Medulla oblongata (tissue), 1 donor: ENCODE results near the gene MACROH2A1.

Source experiments
- DNase-seq: peaks from one replicate; pipeline ENCODE4 v3.0.0-alpha.2; 2015; ENCODE audit errors: extremely low spot score

Gene MACROH2A1

GRCh38 chr5:135330798-135331096, 68.3 kb downstream of the MACROH2A1 start:
- no peak for DNase-seq

- no peak for DNase-seq
Measured at GRCh38 chr5:135329913-135330797, 68.9 kb downstream of the MACROH2A1 start.

DNA sequence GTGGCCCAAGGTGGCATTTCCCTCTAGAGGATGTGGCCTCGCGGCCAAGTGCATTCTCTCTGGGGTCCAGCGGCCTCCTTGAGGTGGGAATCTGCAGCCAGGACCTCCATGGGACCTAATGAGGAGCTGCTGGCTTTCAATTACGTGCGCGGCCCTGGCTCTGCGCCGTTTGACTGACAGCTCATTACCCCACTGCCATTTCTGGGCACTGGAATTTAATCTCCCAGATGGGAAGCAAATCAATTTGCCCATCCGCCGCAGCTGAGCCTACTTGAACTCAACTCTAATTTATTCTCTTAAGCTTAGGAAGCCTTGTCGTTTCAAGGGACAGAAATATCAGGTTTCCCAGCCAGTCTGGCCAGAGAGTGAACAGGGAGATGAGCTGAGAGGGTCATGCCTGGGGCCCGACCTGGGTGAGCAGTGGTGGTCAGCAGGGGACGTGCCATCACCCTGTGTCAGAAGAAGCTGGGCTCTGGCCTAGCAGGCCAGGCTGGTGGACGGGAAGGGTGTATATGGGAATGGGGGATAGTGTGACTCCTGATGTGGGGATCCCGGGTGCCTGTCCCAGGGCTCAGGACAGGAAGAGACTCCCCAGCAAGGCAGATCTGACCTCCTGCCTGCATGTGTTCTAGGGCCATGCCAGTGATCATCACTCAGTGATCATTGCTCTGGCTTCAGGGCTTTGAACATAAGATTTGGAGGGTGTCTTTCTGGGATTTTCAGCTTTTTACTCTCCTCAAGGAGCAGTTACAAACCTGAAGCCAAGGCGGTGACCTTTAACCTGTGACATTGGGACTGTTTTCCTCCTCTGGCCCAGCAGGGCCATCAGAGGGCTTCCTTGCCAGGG, 69.7 kb downstream of the MACROH2A1 start:
- no peak for DNase-seq

DNA sequence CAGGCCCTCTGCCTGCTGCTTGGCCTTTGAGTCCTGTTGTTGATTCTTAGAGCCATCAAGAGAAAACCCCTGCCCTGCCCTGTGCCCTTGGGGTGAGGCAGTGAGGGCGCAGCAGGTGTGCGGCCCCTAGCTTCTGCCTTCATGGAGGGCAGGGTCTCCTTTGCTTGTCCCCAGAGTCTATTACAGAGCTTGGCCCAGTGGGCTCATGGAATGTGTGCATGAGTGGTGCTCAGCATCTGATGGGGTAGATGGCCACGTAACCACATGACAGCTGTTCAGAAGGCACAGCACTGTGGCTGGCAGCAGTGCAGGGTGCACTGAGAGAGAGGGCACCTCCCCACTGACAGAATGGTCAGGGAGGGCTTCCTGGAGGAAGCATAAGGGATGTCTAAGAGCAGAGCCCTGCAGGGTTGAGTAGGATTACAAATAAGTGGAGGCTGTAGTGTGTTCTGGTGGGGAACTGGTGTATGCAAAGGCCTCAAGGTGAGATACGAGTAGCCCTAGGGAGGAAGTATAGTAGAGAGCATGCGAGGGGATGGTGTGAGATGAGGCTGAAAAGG, 70.8 kb downstream of the MACROH2A1 start:
- DNase-seq = no peak

DNA sequence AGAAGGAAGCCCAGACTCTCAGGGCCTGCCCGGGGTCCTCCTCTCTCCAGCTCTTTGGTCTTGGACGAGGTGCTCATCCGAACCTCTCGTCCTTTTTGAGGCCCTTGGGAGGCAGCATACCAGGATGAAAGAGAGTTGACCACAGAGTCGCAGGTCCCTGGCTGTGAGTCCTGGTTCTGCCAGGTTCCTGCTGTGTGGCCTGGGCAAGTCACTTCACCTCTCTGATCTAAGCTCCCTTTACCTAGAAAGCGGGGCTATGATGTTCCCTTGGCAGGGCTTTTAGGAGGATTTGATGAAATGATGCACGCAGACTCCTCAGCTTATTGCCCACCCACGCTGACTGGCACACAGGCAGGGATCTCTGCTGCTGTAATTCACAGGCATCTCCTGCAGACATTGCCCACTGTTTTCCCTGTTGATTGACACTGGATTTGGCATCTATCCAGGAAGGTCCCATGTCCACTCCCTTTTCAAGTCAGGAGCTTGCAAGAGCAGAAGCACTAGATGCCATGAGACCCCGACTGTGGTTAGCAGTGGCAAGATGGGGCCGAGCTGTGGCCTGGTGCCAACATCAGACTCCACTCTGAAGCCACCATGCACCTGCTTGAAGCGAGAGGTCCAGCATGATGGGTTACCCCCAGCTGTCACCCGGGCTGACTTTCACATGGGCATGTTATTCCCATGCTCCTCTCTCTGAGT, 71.5 kb downstream of the MACROH2A1 start:
- DNase-seq = no peak

GRCh38 chr5:135326296-135327254, 72.5 kb downstream of the MACROH2A1 start:
- no peak for DNase-seq

GRCh38 chr5:135324897-135325650, 74.0 kb downstream of the MACROH2A1 start:
- DNase-seq = no peak

DNA sequence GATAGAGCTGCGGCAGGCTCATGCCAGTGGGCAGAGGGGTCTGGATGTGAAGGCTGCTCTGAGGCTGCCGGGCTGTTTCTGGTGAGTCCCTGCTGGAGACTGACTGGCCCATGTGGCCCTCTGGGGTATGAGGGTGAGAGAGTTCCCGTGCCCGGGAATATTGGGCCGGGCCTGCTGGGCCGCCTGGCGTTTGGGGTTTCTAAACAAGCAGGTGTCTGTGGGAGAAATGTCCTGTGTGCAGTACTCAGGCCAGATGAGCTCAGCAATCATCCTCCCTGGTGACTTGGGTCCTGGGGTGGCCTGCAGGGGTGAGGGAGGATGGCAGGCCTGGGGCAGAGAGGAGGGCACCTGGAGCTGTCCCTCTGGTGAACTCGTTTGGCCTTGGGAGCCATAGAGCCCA, 74.9 kb downstream of the MACROH2A1 start:
- no peak for DNase-seq

DNA sequence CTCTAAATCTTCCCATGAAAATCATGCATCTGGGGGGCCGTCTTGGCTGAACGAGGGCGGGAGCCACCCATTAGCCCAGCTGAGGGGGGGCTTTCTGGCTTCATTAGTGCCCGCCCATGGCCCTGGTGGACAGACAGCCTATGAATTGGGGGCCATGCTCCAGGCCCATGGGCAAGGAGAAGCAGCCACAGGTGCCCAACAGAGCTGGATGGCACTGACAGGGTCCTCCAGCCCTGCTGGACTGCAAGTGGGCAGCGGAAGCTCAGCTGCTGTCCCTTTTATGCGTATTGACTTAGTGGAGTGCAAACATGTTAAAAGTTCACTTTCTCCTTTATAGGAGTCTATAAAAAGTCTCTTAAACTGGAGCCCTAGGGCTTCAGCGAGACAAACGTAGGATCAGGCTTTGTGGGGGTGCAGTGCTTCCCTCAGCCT, 75.3 kb downstream of the MACROH2A1 start:
- DNase-seq = no peak

DNA sequence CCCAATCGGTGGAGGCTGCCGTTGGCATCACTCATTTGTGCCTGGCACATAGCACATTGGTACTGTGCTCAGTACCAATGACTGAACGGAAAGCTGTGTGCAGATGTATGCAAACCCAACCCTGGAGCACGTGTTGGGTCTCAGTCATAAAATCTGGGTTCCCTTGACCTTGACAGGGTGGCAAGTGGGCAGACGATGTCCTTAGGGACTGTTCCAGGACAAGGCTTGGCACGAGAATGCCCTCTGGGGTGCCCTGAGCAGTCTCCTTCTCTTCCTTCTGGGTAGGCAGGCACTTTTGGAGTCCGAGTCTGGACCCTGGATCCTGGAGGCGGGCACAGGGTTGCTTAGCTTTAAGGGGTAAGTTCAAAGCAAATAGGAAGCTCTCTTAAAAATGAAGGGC, 75.8 kb downstream of the MACROH2A1 start:
- DNase-seq = no peak

DNA sequence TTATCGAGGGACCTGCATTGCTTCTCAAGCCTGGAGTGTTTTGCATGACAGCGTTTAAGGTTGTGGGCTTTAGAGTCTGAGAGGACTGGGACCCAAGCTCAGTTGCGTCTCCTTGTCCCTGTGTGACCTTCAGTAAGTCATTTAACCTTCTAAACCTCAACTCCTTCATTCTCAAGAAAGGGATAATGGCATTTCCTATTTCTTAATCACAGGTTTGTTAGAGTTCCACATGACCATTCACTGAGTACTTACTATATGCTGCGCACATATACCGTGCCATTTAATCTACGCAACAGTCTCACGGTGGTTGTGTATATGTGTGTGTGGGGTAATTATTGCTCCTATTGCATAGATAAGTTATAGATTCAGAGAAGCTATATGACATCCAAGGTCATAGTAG, 76.3 kb downstream of the MACROH2A1 start:
- no peak for DNase-seq

DNA sequence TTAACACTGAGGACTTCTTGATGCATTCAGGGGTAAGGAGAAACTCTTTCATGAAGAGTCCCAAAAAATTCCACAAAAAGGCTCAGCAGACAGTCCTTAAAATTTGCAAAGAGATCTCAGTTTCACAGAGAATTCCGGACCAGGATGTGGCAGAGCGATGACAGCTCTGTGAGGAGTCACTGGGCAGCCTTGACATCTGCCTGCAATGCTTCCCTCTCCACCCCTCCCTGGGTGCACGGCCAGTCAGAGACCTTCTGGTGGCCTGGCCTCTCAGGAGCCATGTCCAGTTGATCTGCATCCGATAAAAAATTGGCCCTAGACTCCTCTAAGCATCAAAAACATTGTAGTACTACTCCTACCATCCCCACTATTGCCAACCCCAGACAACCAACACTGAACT, 76.8 kb downstream of the MACROH2A1 start:
- DNase-seq = no peak

- DNase-seq = no peak
Measured at GRCh38 chr5:135320718-135321484, 78.1 kb downstream of the MACROH2A1 start.

DNA sequence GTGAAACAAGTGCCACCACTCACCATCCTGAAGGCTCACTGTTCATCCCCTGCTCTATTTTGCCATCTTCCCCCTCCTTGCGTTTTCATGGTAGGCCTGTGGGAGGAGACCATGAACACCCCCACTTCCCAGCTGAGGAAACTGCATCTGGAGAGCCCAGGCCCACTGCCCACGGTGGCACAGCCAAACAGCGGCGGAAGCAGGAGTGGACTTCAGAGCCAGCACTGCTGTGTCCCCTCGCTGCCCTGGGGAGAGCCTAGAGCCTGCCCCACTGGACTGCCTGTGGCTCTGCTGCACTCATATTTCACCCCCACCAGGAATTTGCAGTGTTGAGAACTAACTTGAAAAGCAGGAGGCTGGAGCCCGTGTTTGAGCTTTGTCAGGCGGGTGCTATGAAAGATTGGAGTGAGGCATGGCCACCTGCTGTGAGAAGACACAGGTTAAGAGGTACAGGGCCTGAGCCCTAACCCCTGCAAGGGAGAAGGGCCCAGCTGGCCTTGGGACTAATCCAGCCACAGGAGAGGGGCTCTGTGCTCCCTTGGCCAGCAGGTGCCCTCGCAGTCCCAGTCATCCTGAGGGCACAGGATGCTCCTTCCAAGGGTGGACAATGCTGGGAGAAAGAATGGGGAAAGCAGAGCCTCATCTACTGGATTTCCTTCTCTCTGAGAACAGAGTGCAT, 79.0 kb downstream of the MACROH2A1 start:
- no peak for DNase-seq

GRCh38 chr5:135319458-135319857, 79.6 kb downstream of the MACROH2A1 start:
- DNase-seq = no peak

DNA sequence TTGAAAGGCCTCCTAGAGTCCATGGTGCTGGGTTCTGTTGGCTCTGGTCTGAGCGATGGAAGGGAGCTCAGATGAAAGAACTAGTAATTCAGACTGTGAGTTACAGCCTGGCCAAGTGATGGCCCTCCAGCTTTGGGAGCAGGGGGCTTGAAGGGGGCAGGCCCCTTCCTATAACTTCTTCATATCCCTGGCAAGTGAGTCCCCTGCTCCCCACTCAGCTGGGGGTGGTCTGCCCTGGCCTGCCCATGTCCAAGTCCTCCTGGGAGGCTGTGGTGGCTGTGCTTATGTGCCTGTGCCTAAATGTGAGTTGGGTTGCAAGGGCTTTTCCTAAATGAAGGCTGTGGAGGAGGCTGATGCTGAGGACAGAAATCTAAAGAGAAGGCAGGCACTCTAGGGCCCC, 80.1 kb downstream of the MACROH2A1 start:
- no peak for DNase-seq

- DNase-seq = no peak
Measured at GRCh38 chr5:135318037-135318436, 81.0 kb downstream of the MACROH2A1 start.

GRCh38 chr5:135317286-135317685, 81.7 kb downstream of the MACROH2A1 start:
- no peak for DNase-seq

- no peak for DNase-seq
Measured at GRCh38 chr5:135315386-135315785, 83.6 kb downstream of the MACROH2A1 start.
